Subcutaneous adipose tissue (tissue), 4 donors: Measurements from ENCODE around the gene ST6GAL1. TPM values are rescaled to one million over a fixed set of nuclear protein-coding genes. Genes with fewer than 3 reads are reported as not detected.

Experiments
- total RNA-seq, 4 donors: library from RNA; depleted of rRNA; stranded (reverse); fragments of >200 nt; gene quantifications; one replicate each; pipeline ENCODE4 v1.1.0, GENCODE V29; 2016
- TF ChIP-seq, protein P1 (sequence below): fragments of 450-650 bp; IDR thresholded peaks from one replicate; pipeline ENCODE4 v1.5.1; 2016; ENCODE audit warnings: low read depth, mild to moderate bottlenecking, control low read depth, antibody characterized with exemption, moderate library complexity

Gene ST6GAL1
- total RNA-seq, 4 donors from 2014 or later: 31.4 to 80.1 (median 43.8) TPM

DNA sequence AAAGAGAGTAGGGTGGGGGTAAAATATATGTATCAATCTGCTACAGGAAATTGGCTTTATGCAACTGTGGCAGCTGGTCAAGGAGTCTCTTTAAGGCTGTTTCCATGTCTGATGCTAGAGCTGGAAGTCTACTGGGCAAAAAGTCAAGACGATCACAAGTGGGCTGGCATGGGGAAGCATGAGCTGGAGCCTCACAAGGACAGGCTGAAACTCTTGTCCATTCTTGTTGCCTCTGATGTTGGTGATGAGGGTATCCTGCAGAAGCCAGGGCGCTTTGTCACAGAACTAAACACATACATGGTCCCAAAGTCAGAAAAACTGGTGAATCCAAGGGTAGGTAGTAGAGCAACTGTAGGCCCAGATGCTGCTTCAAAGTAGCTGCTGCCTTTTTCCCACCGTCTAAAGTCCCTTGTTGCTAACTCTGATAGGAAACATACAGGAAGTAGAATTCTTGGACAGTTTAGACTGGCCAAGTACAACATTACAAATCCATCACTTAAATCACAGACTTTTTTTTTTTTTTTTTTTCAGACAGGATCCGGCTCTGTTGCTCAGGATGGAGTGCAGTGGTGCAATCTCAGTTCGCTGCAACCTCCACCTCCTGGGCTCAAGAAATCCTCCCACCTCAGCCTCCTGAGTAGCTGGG is 154.8 kb downstream of the ST6GAL1 start:
- TF ChIP-seq, protein P1, sequence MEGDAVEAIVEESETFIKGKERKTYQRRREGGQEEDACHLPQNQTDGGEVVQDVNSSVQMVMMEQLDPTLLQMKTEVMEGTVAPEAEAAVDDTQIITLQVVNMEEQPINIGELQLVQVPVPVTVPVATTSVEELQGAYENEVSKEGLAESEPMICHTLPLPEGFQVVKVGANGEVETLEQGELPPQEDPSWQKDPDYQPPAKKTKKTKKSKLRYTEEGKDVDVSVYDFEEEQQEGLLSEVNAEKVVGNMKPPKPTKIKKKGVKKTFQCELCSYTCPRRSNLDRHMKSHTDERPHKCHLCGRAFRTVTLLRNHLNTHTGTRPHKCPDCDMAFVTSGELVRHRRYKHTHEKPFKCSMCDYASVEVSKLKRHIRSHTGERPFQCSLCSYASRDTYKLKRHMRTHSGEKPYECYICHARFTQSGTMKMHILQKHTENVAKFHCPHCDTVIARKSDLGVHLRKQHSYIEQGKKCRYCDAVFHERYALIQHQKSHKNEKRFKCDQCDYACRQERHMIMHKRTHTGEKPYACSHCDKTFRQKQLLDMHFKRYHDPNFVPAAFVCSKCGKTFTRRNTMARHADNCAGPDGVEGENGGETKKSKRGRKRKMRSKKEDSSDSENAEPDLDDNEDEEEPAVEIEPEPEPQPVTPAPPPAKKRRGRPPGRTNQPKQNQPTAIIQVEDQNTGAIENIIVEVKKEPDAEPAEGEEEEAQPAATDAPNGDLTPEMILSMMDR: no peak

DNA sequence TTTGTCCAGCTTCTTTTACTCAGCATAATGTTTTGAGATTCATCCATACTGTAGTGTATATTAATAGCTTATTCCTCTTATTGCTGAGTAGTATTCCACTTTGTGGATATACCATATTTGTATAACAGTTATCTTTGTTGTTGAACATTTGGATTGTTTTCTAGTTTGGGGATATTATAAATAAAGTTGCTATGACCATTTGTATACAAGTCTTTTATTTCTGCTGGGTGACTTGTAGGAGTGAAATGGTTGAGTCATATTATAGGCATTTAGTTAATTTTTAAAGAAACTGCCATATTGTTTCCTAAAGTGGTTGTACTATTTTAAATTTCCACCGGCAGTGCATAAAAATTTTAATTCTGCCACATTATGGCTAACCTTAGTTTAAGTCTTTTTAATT is 155.6 kb downstream of the ST6GAL1 start:
- TF ChIP-seq, protein P1: no peak

DNA sequence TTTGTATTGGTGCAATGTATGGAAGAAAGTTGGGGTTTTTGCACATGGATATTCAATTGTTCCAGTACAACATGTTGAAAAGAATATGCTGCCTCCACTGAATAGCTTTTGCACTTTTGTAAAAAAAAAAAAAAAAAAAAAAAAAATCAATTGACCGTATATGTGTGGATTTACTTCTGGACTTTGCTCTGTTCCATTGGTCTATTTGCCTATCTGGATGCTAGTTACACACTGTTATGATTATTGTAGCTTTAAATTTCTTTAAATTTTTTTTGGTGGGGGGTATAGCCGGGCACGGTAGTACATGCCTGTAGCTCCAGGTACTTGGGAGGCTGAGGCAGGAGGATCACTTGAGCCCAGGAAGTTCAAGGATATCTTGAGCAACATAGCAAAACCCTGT is 156.5 kb downstream of the ST6GAL1 start:
- TF ChIP-seq, protein P1: no peak

DNA sequence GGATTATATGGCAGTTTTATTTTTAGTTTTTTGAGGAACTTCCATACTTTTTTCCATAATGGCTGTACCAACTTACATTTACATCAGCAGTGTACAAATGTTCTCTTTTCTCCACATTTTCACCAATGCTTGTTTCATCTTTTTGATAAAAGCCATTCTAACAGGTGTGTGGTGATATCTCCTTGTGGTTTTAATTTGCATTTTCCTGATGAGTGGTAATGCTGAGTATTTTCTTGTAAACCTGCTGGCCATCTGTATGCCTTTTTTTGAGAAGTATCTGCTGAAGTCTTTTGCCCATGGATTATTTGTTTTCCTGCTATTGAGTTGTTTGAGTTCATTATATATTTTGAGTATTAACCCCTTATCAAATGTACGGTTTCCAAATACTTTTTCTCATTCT is 158.4 kb downstream of the ST6GAL1 start:
- TF ChIP-seq, protein P1: no peak

DNA sequence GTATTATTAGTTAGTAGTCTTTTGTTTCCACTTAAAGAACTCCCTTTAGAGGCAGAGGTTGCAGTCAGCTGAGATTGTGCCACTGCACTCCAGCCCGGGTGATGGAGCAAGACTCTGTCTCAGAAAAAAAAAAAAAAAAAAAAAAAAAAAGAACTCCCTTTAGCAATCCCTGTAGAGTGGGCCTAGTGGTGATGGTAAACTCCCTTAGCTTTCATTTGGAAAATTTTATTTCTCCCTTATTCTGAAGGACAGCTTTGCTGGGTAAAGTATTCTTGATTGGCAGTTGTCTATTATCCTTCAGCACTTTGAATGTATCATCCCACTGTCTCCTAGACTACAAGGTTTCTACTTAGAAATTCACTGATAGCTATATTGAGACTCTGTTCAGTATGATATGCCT is 163.0 kb downstream of the ST6GAL1 start:
- TF ChIP-seq, protein P1: no peak

DNA sequence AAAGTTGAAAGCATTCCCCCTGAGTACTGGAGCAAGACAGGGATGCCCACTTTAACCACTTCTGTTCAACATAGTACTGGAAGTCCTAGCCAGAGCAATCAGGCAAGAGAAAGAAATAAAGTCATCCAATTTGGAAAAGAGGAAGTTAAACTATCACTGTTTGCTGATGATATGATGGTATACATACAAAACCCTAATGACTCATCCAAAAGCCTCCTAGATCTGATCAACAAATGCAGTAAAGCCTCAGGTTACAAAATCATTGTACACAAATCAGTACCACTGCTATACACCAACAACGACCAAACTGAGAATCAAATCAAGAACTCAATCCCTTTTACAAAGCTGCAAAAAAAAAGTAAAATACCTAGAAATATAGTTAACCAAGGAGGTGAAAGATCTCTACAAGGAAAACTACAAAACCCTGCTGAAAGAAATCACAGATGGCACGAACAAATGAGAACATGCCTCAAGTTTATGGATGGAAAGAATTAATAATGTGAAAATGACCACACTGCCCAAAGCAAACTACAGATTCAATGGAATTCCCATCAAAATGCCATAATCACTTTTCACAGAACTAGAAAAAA is 168.7 kb downstream of the ST6GAL1 start:
- TF ChIP-seq, protein P1: no peak

DNA sequence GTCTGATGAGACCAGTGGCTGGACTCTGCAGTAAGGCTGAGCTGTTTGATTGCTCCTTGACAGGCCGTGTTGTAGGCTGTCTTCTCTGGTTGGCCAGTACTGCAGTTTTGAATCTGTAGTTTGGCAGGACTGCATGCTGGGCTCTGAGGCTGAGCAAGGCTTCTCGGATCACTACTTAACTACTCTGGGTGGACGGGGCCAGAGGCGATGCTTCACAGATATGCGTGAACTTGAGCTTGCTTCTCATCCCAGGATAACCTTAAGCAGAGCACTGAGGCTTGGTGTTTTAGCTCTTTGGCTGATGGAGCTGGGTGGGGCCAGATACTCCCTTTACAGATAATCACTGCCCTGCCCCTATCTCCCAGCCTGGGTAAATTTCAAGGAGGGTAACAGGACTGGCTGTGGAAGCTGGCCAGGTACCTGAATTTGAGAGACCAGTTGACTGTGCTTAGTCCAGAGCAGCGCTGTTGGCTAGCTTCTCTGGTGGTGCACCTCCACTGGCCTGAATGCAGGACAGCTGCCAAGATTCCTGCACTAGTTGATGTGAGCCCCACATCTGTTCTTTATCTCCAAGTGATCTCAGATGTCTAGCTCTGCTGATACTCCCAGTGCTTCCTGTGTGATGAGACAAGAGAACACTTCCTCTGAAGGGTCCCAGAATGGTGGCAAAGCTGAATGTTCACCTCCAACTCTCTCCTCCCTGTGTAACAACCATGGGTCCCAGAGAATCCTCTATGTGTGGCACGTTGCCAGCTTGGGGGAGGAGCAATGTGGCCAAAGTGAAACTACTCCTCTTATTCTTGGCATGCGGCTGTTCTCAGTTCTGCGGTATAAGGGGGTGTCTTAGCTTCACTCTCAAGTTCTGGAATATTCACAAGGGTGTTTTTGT is 171.1 kb downstream of the ST6GAL1 start:
- TF ChIP-seq, protein P1: no peak
